ENCODE data around the gene XRCC3. TPM values are rescaled to one million over a fixed set of nuclear protein-coding genes. Genes with fewer than 3 reads are reported as not detected.

XRCC3 gene
- total and polyA plus RNA-seq, 2 of the 8 experiments (the other 6 are each of a cell fraction or from before 2014, with no cell fraction given), result 36.9 to 41.8 TPM

Small RNA genes within 50 kb of the gene (small RNA-seq; reads per million reads assigned to genes)
- gene RF00019 (ENCODE audit: insufficient read depth), result not detected

Other genes starting within 250 kb of the XRCC3 start
- 538 and 572 TPM in 2 replicates for gene CKB, start 192.6 kb downstream of the XRCC3 start, total RNA-seq (2021; fragmentation: NEBNext Ultra II Directional; extraction: Animal tissue kit (Norgen Biotek cat#: 25700))
- gene CKB, start 192.6 kb downstream of the XRCC3 start, polyA plus RNA-seq (2011; rRNA removed), result 950 and 1,969 TPM in 2 replicates
- 15.1 and 15.8 TPM in 2 replicates for gene TRMT61A, start 186.3 kb downstream of the XRCC3 start, total RNA-seq (2021; fragmentation: NEBNext Ultra II Directional; extraction: Animal tissue kit (Norgen Biotek cat#: 25700))
- gene TRMT61A, start 186.3 kb downstream of the XRCC3 start, polyA plus RNA-seq (2011; rRNA removed), result 19.0 and 29.7 TPM in 2 replicates
- gene BAG5, start 152.8 kb downstream of the XRCC3 start, total RNA-seq (2021; fragmentation: NEBNext Ultra II Directional; extraction: Animal tissue kit (Norgen Biotek cat#: 25700)), result 29.2 and 29.5 TPM in 2 replicates
- 5.9 and 7.4 TPM in 2 replicates for gene BAG5, start 152.8 kb downstream of the XRCC3 start, polyA plus RNA-seq (2011; rRNA removed)
- 35.0 and 35.5 TPM in 2 replicates for gene COA8, start 152.5 kb downstream of the XRCC3 start, total RNA-seq (2021; fragmentation: NEBNext Ultra II Directional; extraction: Animal tissue kit (Norgen Biotek cat#: 25700))
- gene COA8, start 152.5 kb downstream of the XRCC3 start, polyA plus RNA-seq (2011; rRNA removed), result 5.9 and 7.1 TPM in 2 replicates
- 130 and 134 TPM in 2 replicates for gene KLC1, start 86.2 kb downstream of the XRCC3 start, total RNA-seq (2021; fragmentation: NEBNext Ultra II Directional; extraction: Animal tissue kit (Norgen Biotek cat#: 25700))
- 84.6 and 123 TPM in 2 replicates for gene KLC1, start 86.2 kb downstream of the XRCC3 start, polyA plus RNA-seq (2011; rRNA removed)
- gene ZFYVE21, start 359 bp upstream of the XRCC3 start, total RNA-seq (2021; fragmentation: NEBNext Ultra II Directional; extraction: Animal tissue kit (Norgen Biotek cat#: 25700)), result 44.3 and 53.4 TPM in 2 replicates
- 127 and 143 TPM in 2 replicates for gene ZFYVE21, start 359 bp upstream of the XRCC3 start, polyA plus RNA-seq (2011; rRNA removed)
- 8.9 and 9.7 TPM in 2 replicates for gene PPP1R13B, start 132.1 kb upstream of the XRCC3 start, total RNA-seq (2021; fragmentation: NEBNext Ultra II Directional; extraction: Animal tissue kit (Norgen Biotek cat#: 25700))
- 2.6 and 4.5 TPM in 2 replicates for gene PPP1R13B, start 132.1 kb upstream of the XRCC3 start, polyA plus RNA-seq (2011; rRNA removed)
- not detected in 2 replicates for gene TDRD9, start 213.0 kb upstream of the XRCC3 start, total RNA-seq (2021; fragmentation: NEBNext Ultra II Directional; extraction: Animal tissue kit (Norgen Biotek cat#: 25700))
- gene TDRD9, start 213.0 kb upstream of the XRCC3 start, polyA plus RNA-seq (2011; rRNA removed), result not detected in 2 replicates
- gene RD3L, start 227.1 kb upstream of the XRCC3 start, total RNA-seq (2021; fragmentation: NEBNext Ultra II Directional; extraction: Animal tissue kit (Norgen Biotek cat#: 25700)), result not detected in 2 replicates
- gene RD3L, start 227.1 kb upstream of the XRCC3 start, polyA plus RNA-seq (2011; rRNA removed), result not detected in 2 replicates

Data from H1 (cell line).